AG10803 (cell line): Measurements from ENCODE around the gene RBM15B.
A peak's percentile ranks its signal among the peaks of the same experiment; 100 is the strongest.

ENCODE experiments used
- DNase-seq: peaks from one replicate; pipeline ENCODE4 v3.0.0; 2010; ENCODE audit warnings: low read depth
- H3K4me3 ChIP-seq: 2 replicates; pipeline ENCODE4 v1.5.1; 2011; ENCODE audit warnings: mild to moderate bottlenecking, low read length, control low read depth
- CTCF ChIP-seq: conservative IDR thresholded peaks from 2 replicates; pipeline ENCODE4 v1.5.1; 2011; ENCODE audit warnings: mild to moderate bottlenecking, low read length, control low read depth, inconsistent platforms

RBM15B gene

GRCh38 chr3:51391075-51391565 lies at the start of gene RBM15B:
Gene RBM15B (plus strand): TSS chr3:51391285. CDS start chr3:51391400, 115 bp downstream.
- DNase-seq = peak; percentile 96
- no peak; the same call in 1 of the 2 replicates for TF ChIP-seq CTCF
- peak within 1 kb of the TSS; percentile 72 for H3K4me3 ChIP-seq

- peak; percentile 83 for DNase-seq
- H3K4me3 ChIP-seq = no peak overlapping the region
- TF ChIP-seq CTCF = no peak
Observed at GRCh38 chr3:51343918-51344687, 47.0 kb upstream of the RBM15B start.

- no peak for TF ChIP-seq CTCF
- no peak overlapping the region for H3K4me3 ChIP-seq
Observed at GRCh38 chr3:51350751-51351150, 40.3 kb upstream of the RBM15B start.

GRCh38 chr3:51353131-51353530 lies 38.0 kb upstream of the RBM15B start:
- TF ChIP-seq CTCF = no peak
- DNase-seq = no peak
- H3K4me3 ChIP-seq = no peak overlapping the region

More at GRCh38 chr3:51350751-51351150, 40.3 kb upstream of the RBM15B start:
- DNase-seq = no peak

GRCh38 chr3:51353691-51354090 lies 37.4 kb upstream of the RBM15B start:
- H3K4me3 ChIP-seq = no peak overlapping the region
- no peak for TF ChIP-seq CTCF
- DNase-seq = no peak

GRCh38 chr3:51354172-51354571 lies 36.9 kb upstream of the RBM15B start:
- TF ChIP-seq CTCF = no peak
- no peak overlapping the region for H3K4me3 ChIP-seq
- no peak for DNase-seq
